Type B pancreatic cell (in vitro differentiated cells): ENCODE measurements around the gene KATNB1. TPM values are rescaled to one million over a fixed set of nuclear protein-coding genes. Genes with fewer than 3 reads are reported as not detected.

ENCODE experiments used
- DNase-seq: peaks from one replicate; pipeline ENCODE4 v3.0.0; 2021; ENCODE audit warnings: mixed read lengths; ENCODE audit not compliant: unreplicated experiment; ENCODE audit errors: extremely low spot score
- H3K27ac Mint-ChIP-seq: 2 replicates; pipeline ENCODE4 v1.8.0; 2021; ENCODE audit warnings: mild to moderate bottlenecking, mixed read lengths
- H3K27me3 Mint-ChIP-seq: 2 replicates; pipeline ENCODE4 v1.8.0; 2021; ENCODE audit warnings: mixed read lengths
- H3K36me3 Mint-ChIP-seq: 2 replicates; pipeline ENCODE4 v1.8.0; 2021; ENCODE audit warnings: mixed read lengths
- H3K4me1 Mint-ChIP-seq: one replicate; pipeline ENCODE4 v1.8.0; 2021; ENCODE audit warnings: mixed read lengths; ENCODE audit not compliant: unreplicated experiment
- H3K4me3 Mint-ChIP-seq: 2 replicates; pipeline ENCODE4 v1.8.0; 2021; ENCODE audit warnings: mild to moderate bottlenecking, mixed read lengths
- H3K9me3 Mint-ChIP-seq: 2 replicates; pipeline ENCODE4 v1.8.0; 2021; ENCODE audit warnings: mixed read lengths
- CTCF ChIP-seq: fragments of 200-600 bp; sonication (generic); conservative IDR thresholded peaks from 2 replicates; pipeline ENCODE4 v1.5.0; 2021; ENCODE audit warnings: antibody characterized with exemption, mild to moderate bottlenecking
- total RNA-seq: library from RNA; stranded (reverse); gene quantifications from 2 replicates; pipeline ENCODE4 v1.2.1, GENCODE V29; 2021; ENCODE audit warnings: low replicate concordance

Gene KATNB1
- total RNA-seq, 1 donor from 2014 or later = 31.7 TPM

GRCh38 chr16:57765160-57765728, 29.7 kb downstream of the KATNB1 start:
- Mint-ChIP-seq H3K9me3 (no peaks in the 10 kb centered on the region), H3K36me3 (peaks cover 6% of the 10 kb centered on the region), H3K4me3 (no peak overlapping the region), H3K4me1 (peaks cover 7% of the 10 kb centered on the region), H3K27me3 (no peaks in the 10 kb centered on the region), H3K27ac (no peak overlapping the region)
- no peak for TF ChIP-seq CTCF
- DNase-seq = no peak

- H3K27me3 Mint-ChIP-seq = no peaks in the 10 kb centered on the region
- peaks cover 7% of the 10 kb centered on the region for H3K4me1 Mint-ChIP-seq
- no peak overlapping the region for H3K4me3 Mint-ChIP-seq
- H3K36me3 Mint-ChIP-seq = peaks cover 6% of the 10 kb centered on the region
- H3K9me3 Mint-ChIP-seq = no peaks in the 10 kb centered on the region
- TF ChIP-seq CTCF = no peak
- no peak for DNase-seq
- H3K27ac Mint-ChIP-seq = no peak overlapping the region
Measured at GRCh38 chr16:57766714-57767348, 31.3 kb downstream of the KATNB1 start.

GRCh38 chr16:57769541-57770145, 34.1 kb downstream of the KATNB1 start:
- no peak for DNase-seq
- no peaks in the 10 kb centered on the region for H3K27me3 Mint-ChIP-seq
- H3K27ac Mint-ChIP-seq = no peak overlapping the region
- TF ChIP-seq CTCF = no peak
- H3K4me3 Mint-ChIP-seq = no peak overlapping the region
- H3K36me3 Mint-ChIP-seq = peaks cover 6% of the 10 kb centered on the region
- H3K4me1 Mint-ChIP-seq = no peaks in the 10 kb centered on the region
- H3K9me3 Mint-ChIP-seq = no peaks in the 10 kb centered on the region

- Mint-ChIP-seq H3K4me3 (no peak overlapping the region), H3K4me1 (peaks cover 3% of the 10 kb centered on the region), H3K27me3 (no peaks in the 10 kb centered on the region), H3K9me3 (no peaks in the 10 kb centered on the region), H3K36me3 (peaks cover 6% of the 10 kb centered on the region), H3K27ac (no peak overlapping the region)
- no peak for DNase-seq
- no peak for TF ChIP-seq CTCF
Measured at GRCh38 chr16:57770361-57770760, 34.8 kb downstream of the KATNB1 start.

- no peak overlapping the region for H3K27ac Mint-ChIP-seq
Measured at GRCh38 chr16:57771141-57771785, 35.7 kb downstream of the KATNB1 start.

More at GRCh38 chr16:57771141-57771785, 35.7 kb downstream of the KATNB1 start:
- Mint-ChIP-seq H3K4me3 (no peak overlapping the region), H3K4me1 (peaks cover 8% of the 10 kb centered on the region), H3K36me3 (peaks cover 6% of the 10 kb centered on the region), H3K27me3 (no peaks in the 10 kb centered on the region), H3K9me3 (no peaks in the 10 kb centered on the region)
- no peak for DNase-seq
- TF ChIP-seq CTCF = no peak
